Measurements from ENCODE around the gene MEGF11.

Gene MEGF11

GRCh38 chr15:66161108-66161507 is 92.4 kb downstream of the MEGF11 start:
- Histone ChIP-seq H3K9ac (ENCODE audit: low read length) (no peak overlapping the region), H3K4me2 (ENCODE audit: low read length) (no peak overlapping the region), H3K4me1 (ENCODE audit: low read length) (no peaks in the 10 kb centered on the region), H2AFZ (ENCODE audit: low read depth, low read length) (no peak overlapping the region), H3K27ac (ENCODE audit: low read length) (no peak overlapping the region), H3K79me2 (ENCODE audit: low read length) (no peaks in the 10 kb centered on the region), H4K20me1 (ENCODE audit: insufficient read depth, low read length) (no peaks in the 10 kb centered on the region), H3K9me3 (ENCODE audit: insufficient read depth, low read length) (no peaks in the 10 kb centered on the region; the same call in 1 of the 2 replicates), H3K27me3 (ENCODE audit: low read depth, low read length) (peaks cover 25% of the 10 kb centered on the region), H3K4me3 (ENCODE audit: low read length) (no peak overlapping the region), H3K36me3 (replicated peaks; ENCODE audit: low read depth, low read length) (no peaks in the 10 kb centered on the region)
- TF ChIP-seq CTCF (IDR thresholded peaks at IDR 0.05; ENCODE audit: low read depth, low read length) (no peak), EZH2phosphoT487 (IDR thresholded peaks at IDR 0.05; ENCODE audit: low read depth) (no peak)

GRCh38 chr15:66157507-66157906 is 96.0 kb downstream of the MEGF11 start:
- Histone ChIP-seq H3K9me3 (ENCODE audit: insufficient read depth, low read length) (peaks cover 12% of the 10 kb centered on the region; the same call in 1 of the 2 replicates), H3K27ac (ENCODE audit: low read length) (no peak overlapping the region), H3K79me2 (ENCODE audit: low read length) (no peaks in the 10 kb centered on the region), H3K27me3 (ENCODE audit: low read depth, low read length) (peaks cover 52% of the 10 kb centered on the region), H4K20me1 (ENCODE audit: insufficient read depth, low read length) (no peaks in the 10 kb centered on the region), H3K4me2 (ENCODE audit: low read length) (no peak overlapping the region), H3K9ac (ENCODE audit: low read length) (no peak overlapping the region), H3K4me1 (ENCODE audit: low read length) (no peaks in the 10 kb centered on the region), H2AFZ (ENCODE audit: low read depth, low read length) (no peak overlapping the region), H3K36me3 (replicated peaks; ENCODE audit: low read depth, low read length) (no peaks in the 10 kb centered on the region), H3K4me3 (ENCODE audit: low read length) (no peak overlapping the region)
- no peak for TF ChIP-seq CTCF (IDR thresholded peaks at IDR 0.05; ENCODE audit: low read depth, low read length)
- TF ChIP-seq EZH2phosphoT487 (IDR thresholded peaks at IDR 0.05; ENCODE audit: low read depth) = no peak

- H3K79me2 ChIP-seq (ENCODE audit: low read length) = no peaks in the 10 kb centered on the region
- no peaks in the 10 kb centered on the region for H4K20me1 ChIP-seq (ENCODE audit: insufficient read depth, low read length)
- H3K27me3 ChIP-seq (ENCODE audit: low read depth, low read length) = peaks cover 54% of the 10 kb centered on the region
- no peak overlapping the region for H2AFZ ChIP-seq (ENCODE audit: low read depth, low read length)
- no peak for TF ChIP-seq EZH2phosphoT487 (IDR thresholded peaks at IDR 0.05; ENCODE audit: low read depth)
- no peak for TF ChIP-seq CTCF (IDR thresholded peaks at IDR 0.05; ENCODE audit: low read depth, low read length)
- peaks cover 12% of the 10 kb centered on the region; the same call in 1 of the 2 replicates for H3K9me3 ChIP-seq (ENCODE audit: insufficient read depth, low read length)
- no peak overlapping the region for H3K27ac ChIP-seq (ENCODE audit: low read length)
- no peaks in the 10 kb centered on the region for H3K36me3 ChIP-seq (replicated peaks; ENCODE audit: low read depth, low read length)
- H3K4me2 ChIP-seq (ENCODE audit: low read length) = no peak overlapping the region
- H3K9ac ChIP-seq (ENCODE audit: low read length) = no peak overlapping the region
- H3K4me1 ChIP-seq (ENCODE audit: low read length) = no peaks in the 10 kb centered on the region
- H3K4me3 ChIP-seq (ENCODE audit: low read length) = no peak overlapping the region
Measured at GRCh38 chr15:66156310-66156975, 97.1 kb downstream of the MEGF11 start.

GRCh38 chr15:66155065-66155464 is 98.5 kb downstream of the MEGF11 start:
- Histone ChIP-seq H2AFZ (ENCODE audit: low read depth, low read length) (no peak overlapping the region), H3K27ac (ENCODE audit: low read length) (no peak overlapping the region), H3K27me3 (ENCODE audit: low read depth, low read length) (peaks cover 68% of the 10 kb centered on the region), H3K4me1 (ENCODE audit: low read length) (no peaks in the 10 kb centered on the region), H3K4me2 (ENCODE audit: low read length) (no peak overlapping the region), H3K9ac (ENCODE audit: low read length) (no peak overlapping the region), H4K20me1 (ENCODE audit: insufficient read depth, low read length) (no peaks in the 10 kb centered on the region), H3K9me3 (ENCODE audit: insufficient read depth, low read length) (peaks cover 12% of the 10 kb centered on the region; the same call in 1 of the 2 replicates), H3K4me3 (ENCODE audit: low read length) (no peak overlapping the region), H3K36me3 (replicated peaks; ENCODE audit: low read depth, low read length) (no peaks in the 10 kb centered on the region), H3K79me2 (ENCODE audit: low read length) (no peaks in the 10 kb centered on the region)
- no peak for TF ChIP-seq CTCF (IDR thresholded peaks at IDR 0.05; ENCODE audit: low read depth, low read length)
- no peak for TF ChIP-seq EZH2phosphoT487 (IDR thresholded peaks at IDR 0.05; ENCODE audit: low read depth)

Measured in OCI-LY3 (cell line).